ENCODE measurements around the gene KRT6A.

GRCh38 chr12:52539083-52539820 lies 46.2 kb upstream of the KRT6A start:
- TF ChIP-seq POLR2A (IDR thresholded peaks at IDR 0.05) (no peak), CTCF (IDR thresholded peaks at IDR 0.05 in 4 of 5, conservative IDR thresholded peaks at IDR 0.05 in 1 of 5) (no peak)

All from gastrocnemius medialis (tissue), 4 donors.